ENCODE measurements around the gene MBD3L2.
"Not testable (repeated sequence)": the region's sequence is repeated elsewhere in the genome, so short reads cannot be mapped to it uniquely, and the experiment has no call there.

GRCh38 chr19:7041563-7041962 is 7.6 kb upstream of the MBD3L2 start:
- not testable (repeated sequence) for TF ChIP-seq CTCF (conservative IDR thresholded peaks at IDR 0.05); EZH2 (IDR thresholded peaks at IDR 0.05; ENCODE audit: low read depth)
